VCaP (cell line): ENCODE data around the gene GAGE12H.
"Not testable (repeated sequence)": the region's sequence is repeated elsewhere in the genome, so short reads cannot be mapped to it uniquely, and the experiment has no call there.

Source experiments
- H3K27ac ChIP-seq: fragments of 450-650 bp; 2 replicates; pipeline ENCODE4 v1.5.1; 2017
- TF ChIP-seq, protein P1 (sequence below): fragments of 450-650 bp; conservative IDR thresholded peaks from 2 replicates; pipeline ENCODE4 v1.5.1; 2017; ENCODE audit warnings: mild to moderate bottlenecking, moderate library complexity

GAGE12H gene, protein sequence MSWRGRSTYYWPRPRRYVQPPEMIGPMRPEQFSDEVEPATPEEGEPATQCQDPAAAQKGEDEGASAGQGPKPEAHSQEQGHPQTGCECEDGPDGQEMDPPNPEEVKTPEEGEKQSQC

DNA sequence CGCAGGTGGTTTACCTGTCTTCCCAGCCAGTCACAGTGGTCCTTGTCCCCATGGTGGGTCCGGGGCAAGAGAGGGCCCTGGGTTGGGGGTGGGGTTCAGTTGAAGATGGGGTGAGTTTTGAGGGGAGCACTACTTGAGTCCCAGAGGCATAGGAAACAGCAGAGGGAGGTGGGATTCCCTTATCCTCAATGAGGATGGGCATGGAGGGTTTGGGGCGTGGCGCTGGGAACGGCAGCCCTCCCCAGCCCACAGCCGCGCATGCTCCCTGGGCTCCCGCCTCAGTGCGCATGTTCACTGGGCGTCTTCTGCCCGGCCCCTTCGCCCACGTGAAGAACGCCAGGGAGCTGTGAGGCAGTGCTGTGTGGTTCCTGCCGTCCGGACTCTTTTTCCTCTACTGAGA lies at the start of gene GAGE12H:
Gene GAGE12H, plus strand, starts transcription at position 301 of the 400 bp plus-strand sequence. CDS start 1,155 bp downstream, outside the sequence.
- H3K27ac ChIP-seq: not testable (repeated sequence)

DNA sequence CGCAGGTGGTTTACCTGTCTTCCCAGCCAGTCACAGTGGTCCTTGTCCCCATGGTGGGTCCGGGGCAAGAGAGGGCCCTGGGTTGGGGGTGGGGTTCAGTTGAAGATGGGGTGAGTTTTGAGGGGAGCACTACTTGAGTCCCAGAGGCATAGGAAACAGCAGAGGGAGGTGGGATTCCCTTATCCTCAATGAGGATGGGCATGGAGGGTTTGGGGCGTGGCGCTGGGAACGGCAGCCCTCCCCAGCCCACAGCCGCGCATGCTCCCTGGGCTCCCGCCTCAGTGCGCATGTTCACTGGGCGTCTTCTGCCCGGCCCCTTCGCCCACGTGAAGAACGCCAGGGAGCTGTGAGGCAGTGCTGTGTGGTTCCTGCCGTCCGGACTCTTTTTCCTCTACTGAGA lies 47.9 kb upstream of the GAGE12H start, which contains the start of gene GAGE12C:
Gene GAGE12C, plus strand, starts transcription at position 301 of the 400 bp plus-strand sequence. CDS start 1,155 bp downstream, outside the sequence.
- H3K27ac ChIP-seq: not testable (repeated sequence)

DNA sequence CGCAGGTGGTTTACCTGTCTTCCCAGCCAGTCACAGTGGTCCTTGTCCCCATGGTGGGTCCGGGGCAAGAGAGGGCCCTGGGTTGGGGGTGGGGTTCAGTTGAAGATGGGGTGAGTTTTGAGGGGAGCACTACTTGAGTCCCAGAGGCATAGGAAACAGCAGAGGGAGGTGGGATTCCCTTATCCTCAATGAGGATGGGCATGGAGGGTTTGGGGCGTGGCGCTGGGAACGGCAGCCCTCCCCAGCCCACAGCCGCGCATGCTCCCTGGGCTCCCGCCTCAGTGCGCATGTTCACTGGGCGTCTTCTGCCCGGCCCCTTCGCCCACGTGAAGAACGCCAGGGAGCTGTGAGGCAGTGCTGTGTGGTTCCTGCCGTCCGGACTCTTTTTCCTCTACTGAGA lies 38.3 kb upstream of the GAGE12H start, which contains the start of gene GAGE12D:
Gene GAGE12D, plus strand, starts transcription at position 301 of the 400 bp plus-strand sequence. CDS start 1,155 bp downstream, outside the sequence.
- H3K27ac ChIP-seq: not testable (repeated sequence)

DNA sequence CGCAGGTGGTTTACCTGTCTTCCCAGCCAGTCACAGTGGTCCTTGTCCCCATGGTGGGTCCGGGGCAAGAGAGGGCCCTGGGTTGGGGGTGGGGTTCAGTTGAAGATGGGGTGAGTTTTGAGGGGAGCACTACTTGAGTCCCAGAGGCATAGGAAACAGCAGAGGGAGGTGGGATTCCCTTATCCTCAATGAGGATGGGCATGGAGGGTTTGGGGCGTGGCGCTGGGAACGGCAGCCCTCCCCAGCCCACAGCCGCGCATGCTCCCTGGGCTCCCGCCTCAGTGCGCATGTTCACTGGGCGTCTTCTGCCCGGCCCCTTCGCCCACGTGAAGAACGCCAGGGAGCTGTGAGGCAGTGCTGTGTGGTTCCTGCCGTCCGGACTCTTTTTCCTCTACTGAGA lies 28.8 kb upstream of the GAGE12H start, which contains the start of gene GAGE12E:
Gene GAGE12E, plus strand, starts transcription at position 301 of the 400 bp plus-strand sequence. CDS start 1,155 bp downstream, outside the sequence.
- not testable (repeated sequence) for H3K27ac ChIP-seq

DNA sequence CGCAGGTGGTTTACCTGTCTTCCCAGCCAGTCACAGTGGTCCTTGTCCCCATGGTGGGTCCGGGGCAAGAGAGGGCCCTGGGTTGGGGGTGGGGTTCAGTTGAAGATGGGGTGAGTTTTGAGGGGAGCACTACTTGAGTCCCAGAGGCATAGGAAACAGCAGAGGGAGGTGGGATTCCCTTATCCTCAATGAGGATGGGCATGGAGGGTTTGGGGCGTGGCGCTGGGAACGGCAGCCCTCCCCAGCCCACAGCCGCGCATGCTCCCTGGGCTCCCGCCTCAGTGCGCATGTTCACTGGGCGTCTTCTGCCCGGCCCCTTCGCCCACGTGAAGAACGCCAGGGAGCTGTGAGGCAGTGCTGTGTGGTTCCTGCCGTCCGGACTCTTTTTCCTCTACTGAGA lies 19.2 kb upstream of the GAGE12H start, which contains the start of gene GAGE12F:
Gene GAGE12F, plus strand, starts transcription at position 301 of the 400 bp plus-strand sequence. CDS start 1,155 bp downstream, outside the sequence.
- not testable (repeated sequence) for H3K27ac ChIP-seq

DNA sequence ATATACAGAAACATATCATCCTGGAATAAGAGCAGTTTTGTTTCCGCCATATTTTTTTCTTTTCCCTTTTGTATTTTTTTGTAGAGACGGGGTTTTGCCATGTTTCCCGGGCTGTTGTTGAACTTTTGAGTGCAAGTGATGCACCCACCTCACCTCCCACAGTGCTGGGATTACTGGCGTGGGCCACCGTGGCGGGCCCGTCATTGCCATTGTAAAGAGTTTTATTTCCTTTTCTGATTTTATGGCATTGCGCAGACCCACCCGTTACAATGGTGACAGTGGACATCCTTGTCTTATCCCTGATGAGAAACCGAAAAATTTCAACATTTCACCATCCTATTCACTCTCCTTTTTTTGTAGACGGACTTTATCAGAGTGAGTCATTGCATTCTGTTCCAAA lies 11.0 kb upstream of the GAGE12H start:
- not testable (repeated sequence) for H3K27ac ChIP-seq

DNA sequence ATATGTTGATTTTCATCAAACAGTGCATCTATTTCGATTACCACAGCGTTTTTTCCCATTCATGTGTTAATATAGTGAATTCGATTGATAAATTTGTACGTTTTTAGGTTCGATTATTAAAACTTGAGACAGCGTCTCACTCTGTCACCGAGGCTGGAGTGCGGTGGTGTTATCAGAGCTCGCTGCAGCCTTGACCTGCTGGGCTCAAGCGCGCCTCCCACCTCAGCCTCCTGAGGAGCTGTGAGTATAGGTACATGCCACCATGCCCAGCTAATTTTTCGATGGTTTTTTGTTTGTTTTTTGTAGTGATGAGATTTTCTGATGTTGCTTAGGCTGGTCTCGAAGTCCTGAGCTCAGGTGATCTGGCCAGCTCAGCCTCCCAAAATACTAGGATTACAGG lies 10.6 kb upstream of the GAGE12H start:
- not testable (repeated sequence) for H3K27ac ChIP-seq

DNA sequence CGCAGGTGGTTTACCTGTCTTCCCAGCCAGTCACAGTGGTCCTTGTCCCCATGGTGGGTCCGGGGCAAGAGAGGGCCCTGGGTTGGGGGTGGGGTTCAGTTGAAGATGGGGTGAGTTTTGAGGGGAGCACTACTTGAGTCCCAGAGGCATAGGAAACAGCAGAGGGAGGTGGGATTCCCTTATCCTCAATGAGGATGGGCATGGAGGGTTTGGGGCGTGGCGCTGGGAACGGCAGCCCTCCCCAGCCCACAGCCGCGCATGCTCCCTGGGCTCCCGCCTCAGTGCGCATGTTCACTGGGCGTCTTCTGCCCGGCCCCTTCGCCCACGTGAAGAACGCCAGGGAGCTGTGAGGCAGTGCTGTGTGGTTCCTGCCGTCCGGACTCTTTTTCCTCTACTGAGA lies 9.6 kb upstream of the GAGE12H start, which contains the start of gene GAGE12G:
Gene GAGE12G, plus strand, starts transcription at position 301 of the 400 bp plus-strand sequence. CDS start 1,155 bp downstream, outside the sequence.
- not testable (repeated sequence) for H3K27ac ChIP-seq

DNA sequence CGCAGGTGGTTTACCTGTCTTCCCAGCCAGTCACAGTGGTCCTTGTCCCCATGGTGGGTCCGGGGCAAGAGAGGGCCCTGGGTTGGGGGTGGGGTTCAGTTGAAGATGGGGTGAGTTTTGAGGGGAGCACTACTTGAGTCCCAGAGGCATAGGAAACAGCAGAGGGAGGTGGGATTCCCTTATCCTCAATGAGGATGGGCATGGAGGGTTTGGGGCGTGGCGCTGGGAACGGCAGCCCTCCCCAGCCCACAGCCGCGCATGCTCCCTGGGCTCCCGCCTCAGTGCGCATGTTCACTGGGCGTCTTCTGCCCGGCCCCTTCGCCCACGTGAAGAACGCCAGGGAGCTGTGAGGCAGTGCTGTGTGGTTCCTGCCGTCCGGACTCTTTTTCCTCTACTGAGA lies 9.4 kb downstream of the GAGE12H start, which contains the start of gene GAGE2A:
Gene GAGE2A, plus strand, starts transcription at position 301 of the 400 bp plus-strand sequence. CDS start 1,155 bp downstream, outside the sequence.
- H3K27ac ChIP-seq: not testable (repeated sequence)

DNA sequence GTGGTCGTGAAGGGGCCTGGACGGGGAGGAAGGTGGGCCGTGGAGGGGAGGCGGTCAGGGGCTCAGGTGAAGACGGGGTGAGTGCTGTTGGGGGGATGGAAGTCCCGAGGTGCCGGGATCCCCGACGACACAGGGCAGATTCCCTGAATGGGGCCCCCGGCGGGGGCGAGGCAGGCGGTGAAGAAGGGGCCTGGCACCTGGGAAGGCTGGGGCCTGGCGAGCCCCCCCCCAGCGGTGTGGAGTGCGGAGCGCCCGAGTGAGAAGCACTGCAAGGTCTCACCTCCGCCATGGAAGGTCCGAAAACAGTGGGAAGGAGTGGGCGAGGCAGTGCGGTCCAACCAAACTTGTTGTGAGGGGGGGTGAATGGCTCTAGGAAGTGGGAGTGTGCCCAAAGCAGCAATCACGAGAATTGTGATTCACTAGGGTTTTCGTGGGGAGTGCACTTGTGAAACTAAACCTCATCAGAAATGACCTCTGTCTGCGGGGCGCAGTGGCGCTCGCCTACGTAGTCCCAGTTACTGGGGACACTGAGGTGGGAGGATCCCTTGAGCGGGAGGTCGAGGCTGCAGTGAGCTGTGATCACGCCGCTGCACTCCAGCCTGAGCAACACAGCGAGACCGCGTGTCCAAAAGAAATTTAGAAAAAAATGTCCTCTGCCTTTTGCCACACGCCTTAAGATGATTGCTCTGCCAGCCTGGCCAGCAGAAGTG lies 10.2 kb downstream of the GAGE12H start:
- H3K27ac ChIP-seq: not testable (repeated sequence)

DNA sequence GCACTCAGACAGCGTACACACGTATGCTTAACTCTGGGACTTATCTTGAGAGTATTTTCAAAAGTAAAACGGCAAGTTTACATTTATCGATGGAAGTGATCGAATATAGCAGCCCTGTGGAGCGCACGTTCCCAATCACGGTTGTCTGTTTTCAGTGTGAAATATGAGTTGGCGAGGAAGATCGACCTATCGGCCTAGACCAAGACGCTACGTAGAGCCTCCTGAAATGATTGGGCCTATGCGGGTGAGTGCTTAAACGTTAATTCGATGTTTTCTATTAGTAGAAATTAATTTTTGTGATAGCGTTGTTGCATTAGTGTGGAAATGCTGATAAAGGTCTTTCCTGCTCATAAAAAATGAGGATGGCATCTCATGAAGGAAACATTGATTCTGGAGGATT lies 10.7 kb downstream of the GAGE12H start:
- H3K27ac ChIP-seq: not testable (repeated sequence)

DNA sequence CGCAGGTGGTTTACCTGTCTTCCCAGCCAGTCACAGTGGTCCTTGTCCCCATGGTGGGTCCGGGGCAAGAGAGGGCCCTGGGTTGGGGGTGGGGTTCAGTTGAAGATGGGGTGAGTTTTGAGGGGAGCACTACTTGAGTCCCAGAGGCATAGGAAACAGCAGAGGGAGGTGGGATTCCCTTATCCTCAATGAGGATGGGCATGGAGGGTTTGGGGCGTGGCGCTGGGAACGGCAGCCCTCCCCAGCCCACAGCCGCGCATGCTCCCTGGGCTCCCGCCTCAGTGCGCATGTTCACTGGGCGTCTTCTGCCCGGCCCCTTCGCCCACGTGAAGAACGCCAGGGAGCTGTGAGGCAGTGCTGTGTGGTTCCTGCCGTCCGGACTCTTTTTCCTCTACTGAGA lies 19.0 kb downstream of the GAGE12H start, which contains the start of gene GAGE1:
Gene GAGE1, plus strand, starts transcription at position 301 of the 400 bp plus-strand sequence. CDS start 1,155 bp downstream, outside the sequence.
- not testable (repeated sequence) for H3K27ac ChIP-seq

DNA sequence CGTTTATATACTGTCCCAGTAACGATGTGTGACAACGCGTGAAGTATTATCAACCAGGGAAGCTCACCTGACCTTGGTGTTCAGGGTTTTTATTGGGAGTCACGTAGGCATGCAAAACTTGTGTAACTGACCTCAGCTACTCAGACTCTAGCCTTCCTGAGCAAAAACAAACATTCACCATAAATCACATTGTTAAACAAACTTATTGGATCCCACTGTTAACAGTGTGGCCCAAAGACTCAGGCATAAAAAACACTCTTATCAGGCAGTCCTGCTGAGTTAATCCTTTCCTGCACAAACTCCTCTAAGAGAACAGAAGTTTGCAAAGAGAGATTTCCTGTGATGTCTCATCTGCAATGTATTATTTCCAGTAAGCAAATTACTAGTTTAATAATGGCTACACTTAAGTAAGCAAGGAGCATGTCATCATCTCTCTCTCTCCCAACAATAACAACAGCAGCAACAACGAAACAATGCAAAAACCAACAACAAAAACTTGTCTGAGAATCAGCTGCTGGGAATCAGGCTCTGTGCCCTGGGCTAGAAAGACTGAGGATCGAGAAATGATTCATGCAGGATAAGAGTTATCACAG lies 31.1 kb downstream of the GAGE12H start:
- TF ChIP-seq, protein P1, sequence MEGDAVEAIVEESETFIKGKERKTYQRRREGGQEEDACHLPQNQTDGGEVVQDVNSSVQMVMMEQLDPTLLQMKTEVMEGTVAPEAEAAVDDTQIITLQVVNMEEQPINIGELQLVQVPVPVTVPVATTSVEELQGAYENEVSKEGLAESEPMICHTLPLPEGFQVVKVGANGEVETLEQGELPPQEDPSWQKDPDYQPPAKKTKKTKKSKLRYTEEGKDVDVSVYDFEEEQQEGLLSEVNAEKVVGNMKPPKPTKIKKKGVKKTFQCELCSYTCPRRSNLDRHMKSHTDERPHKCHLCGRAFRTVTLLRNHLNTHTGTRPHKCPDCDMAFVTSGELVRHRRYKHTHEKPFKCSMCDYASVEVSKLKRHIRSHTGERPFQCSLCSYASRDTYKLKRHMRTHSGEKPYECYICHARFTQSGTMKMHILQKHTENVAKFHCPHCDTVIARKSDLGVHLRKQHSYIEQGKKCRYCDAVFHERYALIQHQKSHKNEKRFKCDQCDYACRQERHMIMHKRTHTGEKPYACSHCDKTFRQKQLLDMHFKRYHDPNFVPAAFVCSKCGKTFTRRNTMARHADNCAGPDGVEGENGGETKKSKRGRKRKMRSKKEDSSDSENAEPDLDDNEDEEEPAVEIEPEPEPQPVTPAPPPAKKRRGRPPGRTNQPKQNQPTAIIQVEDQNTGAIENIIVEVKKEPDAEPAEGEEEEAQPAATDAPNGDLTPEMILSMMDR: no peak
- no peak overlapping the region for H3K27ac ChIP-seq

DNA sequence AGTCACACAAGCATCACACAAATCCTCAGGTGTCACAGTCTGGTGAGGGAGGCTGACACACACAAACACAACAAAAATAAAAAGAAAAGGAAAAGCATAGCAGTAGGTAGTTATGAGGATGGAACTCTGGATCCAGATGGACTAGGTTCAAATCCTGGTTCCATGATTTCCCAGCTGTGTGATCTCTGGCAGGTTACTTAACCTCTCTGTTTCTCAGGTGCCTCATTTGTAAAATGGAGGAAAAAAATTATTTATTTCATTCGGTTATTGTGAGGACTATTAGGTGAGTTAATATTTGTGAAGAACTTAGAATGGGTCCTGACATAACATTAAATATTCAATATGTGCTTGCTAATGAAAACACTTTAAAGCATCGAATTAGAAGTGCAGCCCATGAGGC lies 38.8 kb downstream of the GAGE12H start:
- TF ChIP-seq, protein P1: no peak
- no peak overlapping the region for H3K27ac ChIP-seq
